Breast epithelium (tissue), 4 donors: Measurements from ENCODE around the gene SNX25. TPM values are rescaled to one million over a fixed set of nuclear protein-coding genes. Genes with fewer than 3 reads are reported as not detected.

Source experiments
- DNase-seq, 2 donors: peaks; one replicate each; pipeline ENCODE4 v3.0.0-alpha.2; 2019; ENCODE audit warnings: low spot score in 2 of 2
- H3K27ac ChIP-seq, 2 donors: fragments of 200-600 bp; sonication (generic) in 1 of 2; one replicate each; pipeline ENCODE4 v1.5.1; 2016 to 2019; ENCODE audit warnings: mild to moderate bottlenecking in 1 of 2
- H3K27me3 ChIP-seq, 2 donors: fragments of 200-600 bp; sonication (generic) in 1 of 2; one replicate each; pipeline versions ENCODE4 v1.5.1 to v1.6.0; 2017 to 2019; ENCODE audit warnings: control low read depth in 1 of 2, mild to moderate bottlenecking in 1 of 2
- H3K36me3 ChIP-seq: fragments of 200-600 bp; one replicate; pipeline ENCODE4 v1.5.1; 2019
- H3K4me1 ChIP-seq, 2 donors: fragments of 200-600 bp; sonication (generic); one replicate each; pipeline ENCODE4 v1.5.1; 2016 to 2019; ENCODE audit warnings: control low read depth in 1 of 2
- H3K4me3 ChIP-seq, 3 donors: fragments of 200-600 bp; sonication (generic); 1 replicate in 2 of 3; 2 replicates in 1 of 3; pipeline ENCODE4 v1.5.1; 2016 to 2019; ENCODE audit warnings: mild to moderate bottlenecking in 3 of 3, moderate library complexity in 2 of 3
- H3K9me3 ChIP-seq, 2 donors: fragments of 200-600 bp; sonication (generic) in 1 of 2; one replicate each; pipeline ENCODE4 v1.5.1; 2016 to 2019; ENCODE audit warnings: control low read depth in 1 of 2
- CTCF ChIP-seq, 3 donors: fragments of 450-650 bp; IDR thresholded peaks; one replicate each; pipeline ENCODE4 v1.5.1; 2016 to 2017; ENCODE audit warnings: antibody characterized with exemption in 3 of 3, mild to moderate bottlenecking in 3 of 3, moderate library complexity in 3 of 3
- POLR2A ChIP-seq: fragments of 450-650 bp; IDR thresholded peaks from one replicate; pipeline ENCODE4 v1.6.1; 2016; ENCODE audit warnings: antibody characterized with exemption, mild to moderate bottlenecking, moderate library complexity
- POLR2AphosphoS5 ChIP-seq, 3 donors: sonication (generic); formaldehyde crosslinking; IDR thresholded peaks; one replicate each; pipeline ENCODE4 v1.6.1; 2017; ENCODE audit warnings: antibody characterized with exemption in 3 of 3
- intact Hi-C: fragments of 100-400 bp; cut with DNase I; formaldehyde crosslinking; loops from one replicate; pipeline ENCODE4 v1.15.1; 2023; ENCODE audit warnings: low total_unique reads
- total RNA-seq, 3 donors: library from RNA; depleted of rRNA; stranded (reverse); fragments of >200 nt; gene quantifications; one replicate each; pipeline ENCODE4 v1.1.0, GENCODE V29; 2016

SNX25 gene
- total RNA-seq, 3 donors from 2014 or later, result 16.8 to 30.1 (median 29.8) TPM

DNA sequence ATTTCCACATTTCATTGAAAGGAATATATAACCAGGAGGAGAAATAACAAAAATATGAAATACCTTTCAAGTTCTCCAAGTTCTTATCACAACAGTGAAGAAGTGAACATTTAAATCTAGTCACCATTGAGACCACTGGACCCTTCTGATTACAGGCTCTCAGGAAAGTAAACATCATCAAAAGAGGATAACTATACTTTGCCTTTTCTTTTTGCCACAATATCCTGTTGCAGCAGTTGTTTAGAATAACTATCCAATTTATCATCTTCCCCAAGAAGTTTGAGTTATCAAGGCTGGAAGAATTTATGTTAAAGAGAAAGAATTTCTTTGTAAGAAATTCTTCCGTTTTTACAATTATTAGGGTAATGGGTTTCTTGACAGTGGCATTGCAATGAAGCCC is 182.8 kb downstream of the SNX25 start:
- Histone ChIP-seq H3K27ac (no peak overlapping the region), H3K27me3 (no peaks in the 10 kb centered on the region), H3K4me1 (no peaks in the 10 kb centered on the region), H3K36me3 (no peaks in the 10 kb centered on the region), H3K4me3 (no peak overlapping the region), H3K9me3 (no peaks in the 10 kb centered on the region)
- TF ChIP-seq POLR2AphosphoS5 (IDR thresholded peaks at IDR 0.05) (no peak), POLR2A (no peak), CTCF (IDR thresholded peaks at IDR 0.05) (no peak)
- intact Hi-C loops, result loop anchor here (10.0 kb wide), 1 partner anchor 187 kb away; the partner anchor contains the start of genes CFAP97 and SNX25
- no peak for DNase-seq

- TF ChIP-seq POLR2A (no peak), POLR2AphosphoS5 (IDR thresholded peaks at IDR 0.05) (no peak), CTCF (IDR thresholded peaks at IDR 0.05) (no peak)
- Histone ChIP-seq H3K36me3 (no peaks in the 10 kb centered on the region), H3K9me3 (no peaks in the 10 kb centered on the region), H3K27ac (peak overlapping the region; percentile 31 to 99), H3K4me1 (no peaks in the 10 kb centered on the region), H3K27me3 (no peaks in the 10 kb centered on the region), H3K4me3 (peak overlapping the region; percentile 76 to 89 (median 86))
- intact Hi-C loops, result loop anchor here (10.0 kb wide), 1 partner anchor 190 kb away; the partner anchor contains the start of genes CFAP97 and SNX25
- DNase-seq, result no peak
Measured at GRCh38 chr4:185394568-185395237, 185.3 kb downstream of the SNX25 start.

DNA sequence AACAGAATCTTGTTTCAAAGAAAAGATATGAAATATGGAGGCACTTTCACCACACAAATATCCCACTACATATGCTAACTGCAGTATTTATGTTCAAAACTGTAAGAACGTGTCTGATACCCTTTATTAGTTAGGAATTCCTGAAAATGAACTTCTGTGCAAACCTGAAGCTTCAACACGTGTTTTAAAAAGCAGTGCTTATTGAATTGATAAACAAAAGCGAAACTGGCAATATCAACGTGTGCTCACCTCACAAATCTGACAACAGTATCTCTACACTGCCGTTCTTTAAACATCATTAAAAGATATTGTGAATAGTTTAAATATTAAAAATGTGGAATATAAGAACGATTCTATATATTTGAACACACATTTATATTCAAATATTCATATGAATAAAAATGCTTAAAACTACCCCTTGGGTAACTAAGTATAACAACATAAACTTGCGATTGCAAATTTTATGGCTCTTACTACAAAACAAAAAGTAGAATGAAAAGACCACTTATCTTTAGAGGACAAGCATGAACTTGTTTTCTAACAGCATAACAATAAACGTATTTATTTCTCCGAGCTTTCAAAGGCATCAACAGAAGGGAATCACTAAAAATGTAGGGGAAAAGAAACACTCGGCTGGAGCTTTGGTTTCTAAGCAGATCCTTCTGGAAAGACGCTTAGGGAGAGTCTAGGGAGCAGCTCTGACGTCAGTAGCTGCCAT is 186.0 kb downstream of the SNX25 start, which contains the start of gene LRP2BP:
Gene LRP2BP (minus strand): TSS at position 687 of the 718 bp plus-strand sequence. CDS start 17,738 bp downstream, outside the sequence.
- no peaks in the 10 kb centered on the region for H3K36me3 ChIP-seq
- H3K4me1 ChIP-seq, result no peaks in the 10 kb centered on the region
- no peak for DNase-seq
- no peak for TF ChIP-seq CTCF (IDR thresholded peaks at IDR 0.05)
- no peak for TF ChIP-seq POLR2A
- TF ChIP-seq POLR2AphosphoS5 (IDR thresholded peaks at IDR 0.05), result no peak
- no peaks in the 10 kb centered on the region for H3K9me3 ChIP-seq
- H3K27ac ChIP-seq, result peak within 1 kb of the TSS; percentile 99 to 100
- peak within 1 kb of the TSS; percentile 76 to 89 (median 86) for H3K4me3 ChIP-seq
- H3K27me3 ChIP-seq, result no peaks in the 10 kb centered on the region
- intact Hi-C loops, result loop anchor here (10.0 kb wide), 1 partner anchor 191 kb away; the partner anchor contains the start of genes CFAP97 and SNX25

DNA sequence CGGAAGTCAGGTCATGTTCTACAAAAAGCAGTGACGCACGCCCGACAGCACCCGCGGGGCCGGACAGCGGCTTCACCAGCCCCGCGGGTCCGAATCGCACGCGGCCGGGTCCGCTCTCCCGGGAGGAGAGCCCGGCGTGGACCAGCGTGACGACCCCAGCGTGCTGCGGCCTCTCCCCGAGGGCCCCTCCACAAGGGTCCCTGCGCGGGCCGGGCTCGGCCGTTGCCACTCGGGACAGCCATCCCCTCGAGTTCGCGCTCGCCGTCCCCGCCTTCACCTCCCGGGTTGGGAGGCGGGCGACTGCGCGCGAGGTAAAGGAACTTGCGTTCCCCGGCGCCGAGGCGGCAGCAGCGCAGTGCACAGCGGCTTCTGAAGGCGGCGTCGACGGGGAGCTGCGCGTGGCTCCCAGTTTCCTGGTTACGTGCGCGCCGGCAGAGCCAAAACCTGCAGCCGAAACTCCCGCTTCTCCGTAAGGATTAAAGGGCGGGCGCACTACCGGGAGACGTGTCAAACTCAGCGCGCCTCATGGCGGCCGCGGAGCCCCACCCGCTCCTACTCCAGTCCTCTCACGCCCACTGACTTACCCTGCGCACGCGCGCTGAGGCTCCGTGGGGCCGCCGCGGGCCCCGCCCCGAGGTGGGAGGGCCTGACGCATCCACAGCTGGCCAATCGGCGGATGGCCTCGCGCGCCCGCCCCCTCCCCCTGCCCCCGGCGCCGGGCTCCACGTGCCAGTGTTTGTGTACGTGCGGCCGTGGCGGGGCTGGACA is 186.7 kb downstream of the SNX25 start:
- peak; percentile 97 to 98 for DNase-seq
- Histone ChIP-seq H3K27ac (peak overlapping the region; percentile 99 to 100), H3K4me1 (no peaks in the 10 kb centered on the region), H3K4me3 (peak overlapping the region; percentile 76 to 89 (median 86)), H3K27me3 (no peaks in the 10 kb centered on the region), H3K9me3 (no peaks in the 10 kb centered on the region), H3K36me3 (no peaks in the 10 kb centered on the region)
- TF ChIP-seq POLR2A (peak; percentile 83), CTCF (IDR thresholded peaks at IDR 0.05) (peak in 1 of 3 donors; percentile 29), POLR2AphosphoS5 (IDR thresholded peaks at IDR 0.05) (peak; percentile 79 to 87 (median 85))
- intact Hi-C loops, result loop anchor here (10.0 kb wide), 1 partner anchor 191 kb away; the partner anchor contains the start of genes CFAP97 and SNX25
